Memory B cell (primary cell): ENCODE measurements around the gene C1orf122.

Experiments
- ATAC-seq: fragments of 150-1000 bp; cut with Tn5 transposase; 2 replicates; pipeline ENCODE4 v1.10.0; 2021; ENCODE audit warnings: low read depth, mild to moderate bottlenecking, moderate library complexity
- DNase-seq, 2 donors: peaks; one replicate each; pipeline ENCODE4 v3.0.0; 2022; ENCODE audit warnings: low spot score in 2 of 2
- H3K27ac Mint-ChIP-seq: one replicate; pipeline ENCODE4 v1.8.0; 2022; ENCODE audit warnings: mild to moderate bottlenecking, moderate library complexity, mixed read lengths
- H3K27me3 Mint-ChIP-seq: one replicate; pipeline ENCODE4 v1.8.0; 2022; ENCODE audit warnings: mixed read lengths
- H3K36me3 Mint-ChIP-seq: one replicate; pipeline ENCODE4 v1.8.0; 2022; ENCODE audit warnings: mild to moderate bottlenecking, mixed read lengths
- H3K4me1 Mint-ChIP-seq: one replicate; pipeline ENCODE4 v1.8.0; 2022; ENCODE audit warnings: mixed read lengths
- H3K4me3 Mint-ChIP-seq: one replicate; pipeline ENCODE4 v1.8.0; 2022; ENCODE audit warnings: mild to moderate bottlenecking, moderate library complexity, mixed read lengths
- H3K9me3 Mint-ChIP-seq: one replicate; pipeline ENCODE4 v1.8.0; 2022; ENCODE audit warnings: mixed read lengths

The C1orf122 gene

DNA sequence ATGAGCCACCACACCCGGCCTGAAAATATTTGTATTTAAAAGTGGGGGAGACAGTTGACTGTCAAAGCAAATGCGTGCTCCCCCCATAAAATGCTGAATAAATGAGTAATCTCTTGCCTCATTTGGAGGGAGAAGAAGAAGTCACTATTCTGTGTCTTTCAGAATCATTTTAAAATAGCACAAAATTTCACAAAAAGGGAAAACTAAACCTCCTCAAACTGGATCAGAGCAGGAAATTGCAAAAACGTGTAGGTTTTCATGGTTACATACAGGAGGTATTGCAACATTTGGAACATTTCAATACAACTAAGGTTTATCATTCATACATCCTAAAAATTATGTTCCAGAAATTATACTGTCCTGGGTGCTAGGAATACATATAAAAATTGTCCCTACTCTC lies 38.2 kb downstream of the C1orf122 start:
- H3K4me3 Mint-ChIP-seq = no peak overlapping the region
- peaks cover 18% of the 10 kb centered on the region for H3K36me3 Mint-ChIP-seq
- H3K9me3 Mint-ChIP-seq = no peaks in the 10 kb centered on the region
- no peaks in the 10 kb centered on the region for H3K27me3 Mint-ChIP-seq
- peak overlapping the region; percentile 53 for H3K27ac Mint-ChIP-seq
- no peak for DNase-seq
- H3K4me1 Mint-ChIP-seq = peaks cover 34% of the 10 kb centered on the region
- no peak for ATAC-seq

DNA sequence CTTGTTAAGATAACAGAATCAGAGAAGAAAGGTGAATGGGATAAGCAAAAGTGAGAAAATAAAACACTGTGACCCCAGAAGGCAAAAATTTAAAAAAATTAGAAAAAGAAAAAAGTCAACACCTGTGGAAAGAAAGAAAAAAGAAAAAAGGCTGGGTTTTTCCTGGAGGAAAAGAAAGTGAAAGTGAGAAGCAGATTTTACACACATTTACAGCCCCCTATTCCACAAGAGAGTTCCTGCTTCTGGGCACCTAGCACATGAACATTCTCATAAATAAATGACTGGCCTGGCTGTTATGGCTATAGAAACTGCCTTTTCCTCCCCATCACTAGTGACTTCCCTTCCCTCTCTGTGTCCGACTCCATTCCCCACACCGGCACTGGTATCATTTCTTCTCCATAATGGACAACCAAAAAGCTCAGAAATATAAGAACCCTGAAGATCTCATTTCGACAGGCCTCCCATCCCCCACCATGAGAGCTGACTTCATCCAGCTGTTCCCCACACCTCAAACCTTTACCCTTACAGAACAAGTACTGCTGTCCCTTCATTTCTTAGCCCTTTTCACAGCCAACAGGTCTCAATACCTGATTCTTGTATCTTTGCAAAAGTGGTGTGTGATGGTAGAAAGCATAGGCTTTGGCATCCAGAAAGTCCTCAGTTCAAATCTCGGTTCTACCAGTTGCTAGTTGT lies 39.2 kb downstream of the C1orf122 start:
- Mint-ChIP-seq H3K27me3 (no peaks in the 10 kb centered on the region), H3K4me1 (peaks cover 32% of the 10 kb centered on the region), H3K27ac (peak overlapping the region; percentile 53), H3K4me3 (peak overlapping the region; percentile 66), H3K9me3 (no peaks in the 10 kb centered on the region), H3K36me3 (peaks cover 16% of the 10 kb centered on the region)
- peak; percentile 51 for ATAC-seq
- DNase-seq = no peak

DNA sequence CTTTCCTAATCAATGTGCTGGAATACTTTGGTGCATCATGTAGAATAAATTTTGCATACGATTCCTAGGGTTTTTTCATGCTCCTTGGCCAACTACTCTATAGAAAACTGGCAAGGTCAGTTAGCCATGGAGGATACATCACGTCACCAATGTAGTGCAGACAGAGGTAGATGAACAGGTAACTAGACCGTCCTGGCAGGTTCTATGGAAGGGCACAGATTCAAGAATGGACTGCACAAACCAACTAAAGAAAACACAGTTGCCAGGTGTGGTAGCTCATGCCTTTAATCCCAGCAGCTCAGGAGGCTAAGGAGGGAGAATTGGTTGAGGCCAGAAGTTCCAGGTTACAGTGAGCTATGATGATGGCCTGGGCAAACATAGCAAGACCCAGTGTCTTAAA lies 41.9 kb downstream of the C1orf122 start:
- no peak for ATAC-seq
- Mint-ChIP-seq H3K4me3 (no peak overlapping the region), H3K9me3 (no peaks in the 10 kb centered on the region), H3K4me1 (peaks cover 31% of the 10 kb centered on the region), H3K27me3 (no peaks in the 10 kb centered on the region), H3K36me3 (peaks cover 13% of the 10 kb centered on the region), H3K27ac (no peak overlapping the region)
- DNase-seq = no peak

GRCh38 chr1:37850352-37850955 lies 42.9 kb downstream of the C1orf122 start:
- Mint-ChIP-seq H3K9me3 (no peaks in the 10 kb centered on the region), H3K36me3 (peaks cover 11% of the 10 kb centered on the region), H3K27me3 (no peaks in the 10 kb centered on the region), H3K27ac (no peak overlapping the region), H3K4me3 (no peak overlapping the region), H3K4me1 (peaks cover 31% of the 10 kb centered on the region)
- DNase-seq (no peak), ATAC-seq (no peak)

- no peak overlapping the region for H3K4me3 Mint-ChIP-seq
- peaks cover 31% of the 10 kb centered on the region for H3K4me1 Mint-ChIP-seq
- DNase-seq (no peak), ATAC-seq (no peak)
- no peaks in the 10 kb centered on the region for H3K27me3 Mint-ChIP-seq
- no peak overlapping the region for H3K27ac Mint-ChIP-seq
- peaks cover 11% of the 10 kb centered on the region for H3K36me3 Mint-ChIP-seq
- H3K9me3 Mint-ChIP-seq = no peaks in the 10 kb centered on the region
Observed at GRCh38 chr1:37851262-37851661, 43.7 kb downstream of the C1orf122 start.

DNA sequence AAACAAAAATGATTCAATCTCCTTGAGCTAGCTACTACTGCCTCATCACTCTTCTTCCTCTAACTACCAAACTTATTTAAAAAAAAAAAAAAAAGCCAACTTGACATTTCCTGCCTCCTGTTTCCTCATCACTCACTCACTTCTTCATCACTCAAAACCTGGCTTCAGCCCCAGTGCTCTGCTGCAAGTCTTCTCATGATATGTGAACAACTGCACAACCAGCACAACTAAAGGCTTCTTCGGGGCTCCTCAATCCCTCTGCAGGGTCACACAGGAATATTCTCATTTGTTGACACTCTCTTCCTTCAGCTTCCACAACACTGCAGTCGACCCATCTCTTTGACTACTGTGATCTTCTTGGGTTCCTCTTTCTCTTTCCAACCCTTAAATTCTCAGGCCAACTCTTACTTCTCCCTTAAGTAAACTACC lies 44.2 kb downstream of the C1orf122 start:
- Mint-ChIP-seq H3K9me3 (no peaks in the 10 kb centered on the region), H3K4me3 (no peak overlapping the region), H3K27me3 (no peaks in the 10 kb centered on the region), H3K4me1 (peaks cover 26% of the 10 kb centered on the region), H3K36me3 (peaks cover 11% of the 10 kb centered on the region), H3K27ac (no peak overlapping the region)
- ATAC-seq (peak; percentile 83), DNase-seq (no peak)

DNA sequence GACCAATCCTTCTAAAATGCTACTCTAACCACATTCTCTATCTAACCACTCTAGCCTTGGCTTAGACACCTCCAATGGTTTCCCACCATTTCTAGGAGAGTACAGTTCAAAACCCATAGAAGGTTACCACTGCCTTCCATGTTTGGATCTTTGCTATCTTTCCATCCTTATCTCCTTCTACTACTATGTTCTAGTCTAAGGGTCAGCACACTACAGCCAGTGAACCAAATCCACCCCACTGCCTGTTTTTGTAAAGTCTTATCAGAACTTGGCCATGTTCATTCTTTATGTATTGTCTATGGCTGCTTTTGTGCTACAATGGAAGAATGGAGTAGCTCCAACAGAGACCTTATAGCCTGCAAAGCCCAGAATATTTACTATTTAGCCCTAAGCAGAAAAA lies 45.6 kb downstream of the C1orf122 start:
- no peaks in the 10 kb centered on the region for H3K27me3 Mint-ChIP-seq
- peaks cover 13% of the 10 kb centered on the region for H3K36me3 Mint-ChIP-seq
- no peak overlapping the region for H3K4me3 Mint-ChIP-seq
- H3K27ac Mint-ChIP-seq = peak overlapping the region; percentile 39
- no peaks in the 10 kb centered on the region for H3K9me3 Mint-ChIP-seq
- peaks cover 26% of the 10 kb centered on the region for H3K4me1 Mint-ChIP-seq
- ATAC-seq = no peak
- no peak for DNase-seq

- H3K4me1 Mint-ChIP-seq = peaks cover 25% of the 10 kb centered on the region
- H3K27ac Mint-ChIP-seq = peak overlapping the region; percentile 71
- DNase-seq (no peak), ATAC-seq (no peak)
- H3K27me3 Mint-ChIP-seq = no peaks in the 10 kb centered on the region
- no peaks in the 10 kb centered on the region for H3K9me3 Mint-ChIP-seq
- no peak overlapping the region for H3K4me3 Mint-ChIP-seq
- H3K36me3 Mint-ChIP-seq = peaks cover 13% of the 10 kb centered on the region
Observed at GRCh38 chr1:37854406-37854805, 46.8 kb downstream of the C1orf122 start.
